Tibial nerve (tissue), 4 donors: ENCODE results near the gene MTMR2. TPM values are rescaled to one million over a fixed set of nuclear protein-coding genes. Genes with fewer than 3 reads are reported as not detected.

Experiments used
- DNase-seq, 2 donors: peaks; one replicate each; pipeline ENCODE4 v3.0.0-alpha.2; 2019; ENCODE audit warnings: low spot score in 2 of 2
- H3K27ac ChIP-seq, 4 donors: fragments of 200-600 bp; sonication (generic) in 3 of 4; one replicate each; pipeline ENCODE4 v1.5.1; 2017 to 2019; ENCODE audit warnings: mild to moderate bottlenecking in 1 of 4
- H3K27me3 ChIP-seq, 2 donors: fragments of 200-600 bp; sonication (generic) in 1 of 2; one replicate each; pipeline versions ENCODE4 v1.5.1 to v1.6.0; 2017 to 2019
- H3K36me3 ChIP-seq, 3 donors: fragments of 200-600 bp; sonication (generic); one replicate each; pipeline ENCODE4 v1.5.1; 2018 to 2019
- H3K4me1 ChIP-seq, 4 donors: fragments of 200-600 bp; sonication (generic) in 3 of 4; one replicate each; pipeline ENCODE4 v1.5.1; 2017 to 2019
- H3K4me3 ChIP-seq, 4 donors: fragments of 200-600 bp; sonication (generic) in 3 of 4; one replicate each; pipeline ENCODE4 v1.5.1; 2017 to 2019; ENCODE audit warnings: mild to moderate bottlenecking in 1 of 4, moderate library complexity in 1 of 4
- H3K9me3 ChIP-seq, 4 donors: fragments of 200-600 bp; sonication (generic) in 3 of 4; one replicate each; pipeline ENCODE4 v1.5.1; 2017 to 2019
- EP300 ChIP-seq, 2 donors: sonication (generic); formaldehyde crosslinking; IDR thresholded peaks; one replicate each; pipeline ENCODE4 v1.6.1; 2017; ENCODE audit warnings: antibody characterized with exemption in 2 of 2, mild to moderate bottlenecking in 1 of 2
- POLR2A ChIP-seq, 2 donors: fragments of 450-650 bp; IDR thresholded peaks; one replicate each; pipeline ENCODE4 v1.6.1; 2017; ENCODE audit warnings: antibody characterized with exemption in 2 of 2, mild to moderate bottlenecking in 2 of 2, moderate library complexity in 2 of 2
- WGBS, 2 donors: methylation state at CpG; one replicate each; pipeline ENCODE4 v1.1.5; 2018; 5-methylcytosine and 5-hydroxymethylcytosine counted together
- total RNA-seq, 4 donors: library from RNA; depleted of rRNA; stranded (reverse); fragments of >200 nt; gene quantifications; one replicate each; pipeline ENCODE4 v1.1.0, GENCODE V29; 2016
- TF ChIP-seq, protein P1 (sequence below), 5 experiments: fragments of 200-600 bp in 3 of 5; fragments of 450-650 bp in 2 of 5; sonication (generic) in 3 of 5; IDR thresholded peaks; one replicate each; pipeline ENCODE4 v1.5.1; 2016 to 2019; ENCODE audit warnings: antibody characterized with exemption in 5 of 5, mild to moderate bottlenecking in 3 of 5, moderate library complexity in 2 of 5

MTMR2 gene
- total RNA-seq, 4 donors from 2014 or later, result 22.5 to 33.2 (median 27.5) TPM

DNA sequence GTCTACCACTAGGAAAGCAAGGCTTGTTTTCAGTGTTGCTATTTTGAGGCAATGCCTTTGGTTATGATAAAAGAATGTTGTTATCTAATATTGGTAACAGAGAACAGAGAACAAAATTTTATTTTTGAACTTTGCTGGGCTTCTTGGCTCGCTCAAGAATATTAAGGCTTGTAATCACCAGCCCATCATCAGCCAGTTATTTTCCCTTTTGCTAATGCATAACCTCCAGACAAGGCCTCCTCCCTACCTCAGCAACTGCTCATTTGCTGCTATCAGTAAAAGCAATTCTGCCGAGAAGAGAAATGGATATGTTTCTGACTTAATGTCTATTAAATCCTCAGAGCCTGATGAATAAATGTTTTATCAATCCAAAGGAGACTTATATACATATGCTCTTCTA is 8.9 kb downstream of the MTMR2 start:
- no peak overlapping the region for H3K27ac ChIP-seq
- 45 to 74% methylated on average over 2 of the region's 2 CpGs for WGBS, 2 donors

GRCh38 chr11:95913830-95914615 is 9.9 kb downstream of the MTMR2 start:
- peak overlapping the region in 2 of 4 donors; percentile 1 to 48 for H3K27ac ChIP-seq

More for the DNA sequence above, 8.9 kb downstream of the MTMR2 start:
- H3K36me3 ChIP-seq, result no peaks in the 10 kb centered on the region
- H3K27me3 ChIP-seq, result no peaks in the 10 kb centered on the region
- TF ChIP-seq, protein P1, sequence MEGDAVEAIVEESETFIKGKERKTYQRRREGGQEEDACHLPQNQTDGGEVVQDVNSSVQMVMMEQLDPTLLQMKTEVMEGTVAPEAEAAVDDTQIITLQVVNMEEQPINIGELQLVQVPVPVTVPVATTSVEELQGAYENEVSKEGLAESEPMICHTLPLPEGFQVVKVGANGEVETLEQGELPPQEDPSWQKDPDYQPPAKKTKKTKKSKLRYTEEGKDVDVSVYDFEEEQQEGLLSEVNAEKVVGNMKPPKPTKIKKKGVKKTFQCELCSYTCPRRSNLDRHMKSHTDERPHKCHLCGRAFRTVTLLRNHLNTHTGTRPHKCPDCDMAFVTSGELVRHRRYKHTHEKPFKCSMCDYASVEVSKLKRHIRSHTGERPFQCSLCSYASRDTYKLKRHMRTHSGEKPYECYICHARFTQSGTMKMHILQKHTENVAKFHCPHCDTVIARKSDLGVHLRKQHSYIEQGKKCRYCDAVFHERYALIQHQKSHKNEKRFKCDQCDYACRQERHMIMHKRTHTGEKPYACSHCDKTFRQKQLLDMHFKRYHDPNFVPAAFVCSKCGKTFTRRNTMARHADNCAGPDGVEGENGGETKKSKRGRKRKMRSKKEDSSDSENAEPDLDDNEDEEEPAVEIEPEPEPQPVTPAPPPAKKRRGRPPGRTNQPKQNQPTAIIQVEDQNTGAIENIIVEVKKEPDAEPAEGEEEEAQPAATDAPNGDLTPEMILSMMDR (IDR thresholded peaks at IDR 0.05), result no peak
- TF ChIP-seq POLR2A (IDR thresholded peaks at IDR 0.05) (no peak), EP300 (IDR thresholded peaks at IDR 0.05) (no peak)
- H3K9me3 ChIP-seq, result no peaks in the 10 kb centered on the region
- H3K4me1 ChIP-seq, result peaks cover 0 to 81% (median 12%) of the 10 kb centered on the region in 4 donors
- no peak for DNase-seq
- no peak overlapping the region for H3K4me3 ChIP-seq

DNA sequence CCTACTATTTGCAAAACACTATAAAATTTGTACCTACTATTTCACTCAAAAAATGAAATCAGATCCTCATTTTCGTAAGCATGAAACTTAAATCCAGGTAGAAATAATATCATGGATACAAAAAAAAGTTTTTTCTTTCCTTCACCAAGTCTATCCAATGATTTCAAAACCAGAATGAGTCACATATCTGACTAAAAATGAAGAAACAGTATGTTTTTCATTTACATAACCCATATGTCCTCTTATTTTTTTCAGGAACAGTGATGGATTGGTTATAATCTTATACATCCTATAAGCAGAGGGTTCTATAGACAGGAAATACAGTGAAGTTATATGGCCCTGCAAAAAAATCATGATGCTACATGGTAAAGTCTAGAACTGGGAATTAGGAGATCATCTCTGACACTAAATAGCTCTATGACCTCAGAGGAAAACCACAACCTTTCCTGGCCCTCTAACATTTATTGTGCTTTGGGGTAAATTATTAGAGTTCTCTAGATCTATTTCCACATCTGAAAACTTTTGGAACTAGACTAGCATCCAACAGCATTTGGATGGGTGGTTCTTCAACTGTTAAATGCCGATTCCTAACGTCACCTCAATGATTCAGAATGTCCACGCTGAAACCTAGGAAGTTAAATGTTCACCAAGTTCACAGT is 10.9 kb downstream of the MTMR2 start:
- Histone ChIP-seq H3K27ac (peak overlapping the region in 2 of 4 donors; percentile 1 to 48), H3K9me3 (no peaks in the 10 kb centered on the region), H3K4me3 (no peak overlapping the region), H3K4me1 (peaks cover 0 to 67% (median 12%) of the 10 kb centered on the region in 4 donors), H3K27me3 (no peaks in the 10 kb centered on the region), H3K36me3 (no peaks in the 10 kb centered on the region)
- no peak for DNase-seq
- WGBS, 2 donors, result 90 to 91% methylated on average over 4 of the region's 4 CpGs
- no peak for TF ChIP-seq POLR2A (IDR thresholded peaks at IDR 0.05)

More at GRCh38 chr11:95913830-95914615, 9.9 kb downstream of the MTMR2 start:
- H3K4me1 ChIP-seq, result peaks cover 0 to 77% (median 12%) of the 10 kb centered on the region in 4 donors
- no peaks in the 10 kb centered on the region for H3K9me3 ChIP-seq
- H3K36me3 ChIP-seq, result no peaks in the 10 kb centered on the region
- no peak for TF ChIP-seq POLR2A (IDR thresholded peaks at IDR 0.05)
- TF ChIP-seq, protein P1 (IDR thresholded peaks at IDR 0.05), result no peak
- no peak for TF ChIP-seq EP300 (IDR thresholded peaks at IDR 0.05)
- H3K27me3 ChIP-seq, result no peaks in the 10 kb centered on the region
- no peak overlapping the region for H3K4me3 ChIP-seq
- WGBS, 2 donors, result 84 to 88% methylated on average over 1 of the region's 1 CpG
- DNase-seq, result no peak

DNA sequence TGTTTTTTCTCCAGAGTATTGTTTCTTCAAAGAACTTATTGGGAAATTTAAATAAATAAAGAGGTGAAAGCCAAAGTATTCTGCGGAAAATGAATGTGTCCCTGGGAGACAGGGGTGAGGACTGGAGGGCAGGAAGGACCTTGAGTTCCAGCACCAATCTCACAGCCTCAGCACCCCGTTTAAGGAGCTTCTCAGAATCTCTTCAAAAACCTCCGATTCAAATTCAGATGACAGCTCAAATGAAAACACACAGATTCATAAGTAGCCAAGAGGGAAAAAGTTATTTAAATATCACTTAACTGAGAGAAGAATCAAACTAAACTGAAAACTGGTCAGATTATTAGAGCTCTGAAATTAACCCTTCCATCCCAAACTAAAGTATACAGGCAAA is 12.5 kb downstream of the MTMR2 start:
- H3K27me3 ChIP-seq, result no peaks in the 10 kb centered on the region
- H3K36me3 ChIP-seq, result no peaks in the 10 kb centered on the region
- TF ChIP-seq POLR2A (IDR thresholded peaks at IDR 0.05) (no peak), EP300 (IDR thresholded peaks at IDR 0.05) (no peak)
- TF ChIP-seq, protein P1 (IDR thresholded peaks at IDR 0.05), result no peak
- peaks cover 0 to 51% (median 8%) of the 10 kb centered on the region in 4 donors for H3K4me1 ChIP-seq
- DNase-seq, result no peak
- H3K27ac ChIP-seq, result peak overlapping the region in 2 of 4 donors; percentile 26 to 48
- WGBS, 2 donors, result 35 to 38% methylated on average over 3 of the region's 3 CpGs
- no peaks in the 10 kb centered on the region for H3K9me3 ChIP-seq
- H3K4me3 ChIP-seq, result no peak overlapping the region

DNA sequence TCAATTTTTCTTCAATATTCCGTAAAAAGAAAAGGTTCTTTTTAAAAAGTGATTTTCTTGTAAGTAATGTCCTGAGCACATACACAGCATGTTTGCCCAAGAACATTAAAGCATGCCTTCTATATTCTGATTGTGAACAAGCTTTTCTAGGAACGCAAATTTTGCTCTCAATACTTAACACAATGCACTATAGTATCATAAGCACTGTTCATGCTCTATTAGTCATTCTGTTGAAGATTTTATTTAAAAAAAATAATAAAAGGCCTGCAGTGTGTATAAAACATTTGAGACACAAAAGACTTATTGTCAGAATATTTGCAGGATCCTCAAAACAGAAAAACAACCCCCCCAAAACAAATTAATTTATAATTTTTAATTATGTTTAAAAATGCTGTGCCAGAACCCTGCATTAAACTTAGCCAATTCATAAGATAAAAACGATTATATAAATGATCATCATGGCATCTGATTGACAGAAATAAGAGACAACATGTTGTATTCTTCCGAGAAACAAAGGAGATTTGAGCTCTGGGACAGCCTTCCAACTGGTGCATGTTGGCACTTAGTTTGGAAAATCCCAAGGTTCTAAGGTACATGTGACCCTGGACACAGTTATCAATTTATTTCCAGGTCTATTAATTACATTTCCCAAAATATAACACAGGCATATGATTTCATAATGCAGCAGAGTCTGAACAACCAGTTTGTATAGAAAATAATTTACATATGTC is 13.1 kb downstream of the MTMR2 start:
- no peaks in the 10 kb centered on the region for H3K36me3 ChIP-seq
- H3K4me3 ChIP-seq, result no peak overlapping the region
- 49 to 52% methylated on average over 4 of the region's 4 CpGs for WGBS, 2 donors
- DNase-seq, result no peak
- H3K9me3 ChIP-seq, result no peaks in the 10 kb centered on the region
- peaks cover 0 to 45% (median 8%) of the 10 kb centered on the region in 4 donors for H3K4me1 ChIP-seq
- peak overlapping the region in 2 of 4 donors; percentile 26 to 48 for H3K27ac ChIP-seq
- H3K27me3 ChIP-seq, result no peaks in the 10 kb centered on the region
- TF ChIP-seq EP300 (IDR thresholded peaks at IDR 0.05) (no peak), POLR2A (IDR thresholded peaks at IDR 0.05) (no peak)
- TF ChIP-seq, protein P1 (IDR thresholded peaks at IDR 0.05), result no peak
